Islet precursor cell (in vitro differentiated cells): Measurements from ENCODE around the gene FLNC.

Experiments
- DNase-seq: peaks from one replicate; pipeline ENCODE4 v3.0.0-alpha.2; 2018

The FLNC gene

GRCh38 chr7:128848289-128849155 is 18.3 kb downstream of the FLNC start:
- DNase-seq, result no peak

DNA sequence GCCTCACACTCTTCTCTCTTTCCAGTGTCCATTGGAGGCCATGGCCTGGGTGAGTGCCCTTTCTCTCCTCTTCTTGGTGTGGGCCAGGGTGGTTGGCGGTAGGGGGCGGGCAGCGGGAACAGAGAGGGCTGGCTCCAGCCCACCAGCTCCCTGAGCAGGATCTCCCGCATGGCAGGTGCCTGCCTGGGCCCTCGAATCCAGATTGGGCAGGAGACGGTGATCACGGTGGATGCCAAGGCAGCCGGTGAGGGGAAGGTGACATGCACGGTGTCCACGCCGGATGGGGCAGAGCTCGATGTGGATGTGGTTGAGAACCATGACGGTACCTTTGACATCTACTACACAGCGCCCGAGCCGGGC is 18.9 kb downstream of the FLNC start:
- no peak for DNase-seq

DNA sequence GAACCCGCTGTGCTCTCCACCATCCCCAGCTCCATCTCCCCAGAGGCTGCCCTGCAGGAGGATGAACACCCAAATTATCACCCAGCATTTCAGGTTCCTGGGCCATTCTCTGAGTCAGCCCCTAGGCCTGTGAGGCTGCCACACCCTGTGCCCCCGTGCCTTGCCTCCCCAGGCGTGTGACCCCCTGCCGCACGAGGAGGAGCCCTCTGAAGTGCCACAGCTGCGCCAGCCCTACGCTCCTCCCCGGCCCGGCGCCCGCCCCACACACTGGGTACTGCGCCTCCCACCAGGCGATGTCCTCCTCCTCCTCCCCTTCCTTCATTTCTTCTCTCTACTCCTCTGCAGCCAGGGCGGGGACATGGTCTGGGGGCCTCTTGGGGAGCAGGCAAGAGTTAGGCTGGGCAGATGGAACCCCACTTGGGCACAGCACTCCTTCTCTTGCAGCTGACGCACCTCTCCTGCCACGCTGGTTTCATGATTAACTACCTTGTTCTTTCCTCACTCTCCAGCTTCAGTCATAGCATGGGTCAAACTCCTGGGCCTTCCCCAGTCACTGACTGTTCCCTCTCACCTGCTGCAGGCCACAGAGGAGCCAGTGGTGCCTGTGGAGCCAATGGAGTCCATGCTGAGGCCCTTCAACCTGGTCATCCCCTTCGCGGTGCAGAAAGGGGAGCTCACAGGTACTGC is 19.7 kb downstream of the FLNC start:
- DNase-seq, result no peak

- DNase-seq, result no peak
These were observed 22.5 kb downstream of the FLNC start for GRCh38 chr7:128852537-128853254.

DNA sequence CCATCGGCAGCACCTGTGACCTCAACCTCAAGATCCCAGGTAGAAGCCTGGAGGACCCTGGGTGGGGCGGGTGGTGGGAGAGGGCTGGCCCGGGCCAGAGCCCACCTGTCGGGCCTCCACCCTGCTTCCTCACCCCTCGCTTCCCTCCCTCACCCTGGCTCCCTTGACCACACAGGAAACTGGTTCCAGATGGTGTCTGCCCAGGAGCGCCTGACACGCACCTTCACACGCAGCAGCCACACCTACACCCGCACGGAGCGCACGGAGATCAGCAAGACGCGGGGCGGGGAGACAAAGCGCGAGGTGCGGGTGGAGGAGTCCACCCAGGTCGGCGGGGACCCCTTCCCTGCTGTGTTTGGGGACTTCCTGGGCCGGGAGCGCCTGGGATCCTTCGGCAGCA is 23.6 kb downstream of the FLNC start:
- DNase-seq, result no peak

DNA sequence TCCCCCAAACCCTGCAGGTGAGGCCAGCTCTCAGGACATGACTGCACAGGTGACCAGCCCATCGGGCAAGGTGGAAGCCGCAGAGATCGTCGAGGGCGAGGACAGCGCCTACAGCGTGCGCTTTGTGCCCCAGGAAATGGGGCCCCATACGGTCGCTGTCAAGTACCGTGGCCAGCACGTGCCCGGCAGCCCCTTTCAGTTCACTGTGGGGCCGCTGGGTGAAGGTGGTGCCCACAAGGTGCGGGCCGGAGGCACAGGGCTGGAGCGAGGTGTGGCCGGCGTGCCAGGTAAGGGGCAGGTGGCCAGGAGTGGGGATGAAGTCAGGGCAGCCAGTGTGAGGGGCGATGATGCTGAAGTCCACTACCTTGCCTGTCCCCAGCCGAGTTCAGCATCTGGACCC is 24.2 kb downstream of the FLNC start:
- DNase-seq, result no peak

DNA sequence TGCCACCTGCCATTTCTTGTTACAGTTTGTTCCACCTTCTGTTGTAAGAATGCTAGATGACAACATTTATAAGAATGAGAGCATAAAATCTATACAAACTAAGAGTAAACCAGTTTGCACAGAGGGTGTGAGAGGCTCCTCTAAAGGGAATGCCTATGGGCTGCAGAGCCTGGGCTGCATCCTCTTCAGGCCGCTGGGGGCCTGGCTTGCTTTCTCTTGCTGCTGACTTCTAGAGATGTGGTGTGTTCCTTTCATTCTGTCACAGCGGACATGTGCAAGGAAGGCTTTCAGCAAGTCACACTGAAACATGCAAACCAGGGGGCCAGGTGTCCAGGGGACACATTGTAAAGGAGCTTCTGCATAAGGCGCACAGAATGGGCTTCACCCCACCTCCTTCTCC is 25.4 kb downstream of the FLNC start:
- no peak for DNase-seq

- no peak for DNase-seq
These were observed 26.0 kb downstream of the FLNC start for GRCh38 chr7:128856001-128856718.

GRCh38 chr7:128858380-128859231 is 28.4 kb downstream of the FLNC start:
- DNase-seq, result no peak

GRCh38 chr7:128859232-128860157 is 29.3 kb downstream of the FLNC start:
- no peak for DNase-seq

DNA sequence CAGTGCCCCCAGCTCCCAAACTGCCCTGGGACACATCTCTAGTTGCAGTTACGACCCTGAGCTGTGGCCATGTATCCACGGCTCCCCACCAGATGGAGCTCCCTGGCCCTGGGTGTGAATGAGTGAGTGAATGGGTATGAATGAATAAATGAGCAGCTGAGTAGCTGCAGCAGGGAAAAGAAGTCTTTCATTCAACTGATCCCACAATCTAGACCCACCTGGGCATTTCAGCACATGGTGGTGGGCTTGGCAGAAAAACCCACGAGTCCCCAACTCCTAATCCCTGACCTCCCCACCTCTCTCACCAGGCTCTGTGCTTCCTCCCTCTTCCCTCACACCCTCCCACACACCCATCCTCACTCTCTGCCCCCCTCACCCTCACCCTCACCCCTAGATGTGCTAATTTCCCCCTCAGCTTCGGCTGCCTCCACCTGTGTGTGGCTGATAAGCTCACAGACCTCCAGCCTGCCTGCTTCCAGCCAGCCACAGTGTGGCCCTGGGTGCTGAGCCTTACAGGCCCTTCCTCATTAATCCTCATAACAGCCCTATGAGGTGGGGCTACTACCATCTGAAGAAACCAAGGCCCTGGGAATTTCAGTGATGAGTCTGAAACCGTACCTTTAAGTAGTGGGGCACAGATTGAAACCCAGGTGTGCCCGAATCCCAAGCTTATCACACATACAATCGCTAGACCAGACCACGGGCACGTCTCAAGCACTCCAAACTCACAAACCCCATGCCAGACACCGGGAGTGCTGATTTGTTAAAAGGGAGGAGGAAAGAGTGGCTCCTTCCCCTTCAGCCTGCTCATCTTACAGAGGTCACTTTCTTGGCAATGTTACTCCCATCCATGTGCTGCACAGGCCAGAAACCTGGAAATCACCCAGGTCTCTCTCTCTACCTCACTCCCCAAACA is 30.2 kb downstream of the FLNC start:
- no peak for DNase-seq

DNA sequence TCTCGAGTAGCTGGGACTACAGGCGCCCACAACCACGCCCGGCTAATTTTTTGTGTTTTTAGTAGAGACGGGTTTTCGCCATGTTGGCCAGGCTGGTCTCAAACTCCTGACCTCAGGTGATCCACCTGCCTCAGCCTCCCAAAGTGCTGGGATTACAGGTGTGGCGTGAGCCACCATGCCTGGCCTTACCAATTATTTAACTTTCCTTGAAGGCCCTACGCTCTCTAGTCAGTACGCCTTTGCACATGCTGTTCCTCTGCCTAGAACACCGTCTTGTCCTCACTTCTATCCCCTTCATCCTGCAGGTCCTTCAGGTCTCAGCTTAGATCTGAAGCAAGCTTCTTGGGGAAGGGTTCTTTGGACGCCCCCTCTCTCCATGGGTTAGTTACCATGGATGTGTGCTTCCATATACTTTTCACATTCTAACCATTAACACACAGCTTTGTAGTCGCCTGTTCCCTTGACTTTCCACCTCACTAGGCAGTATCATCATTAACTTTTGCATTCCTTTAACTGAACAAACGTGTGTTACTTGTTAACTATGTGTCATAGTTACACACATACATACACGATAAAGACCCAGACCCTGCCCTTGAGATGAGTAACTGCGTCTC is 31.9 kb downstream of the FLNC start:
- no peak for DNase-seq

DNA sequence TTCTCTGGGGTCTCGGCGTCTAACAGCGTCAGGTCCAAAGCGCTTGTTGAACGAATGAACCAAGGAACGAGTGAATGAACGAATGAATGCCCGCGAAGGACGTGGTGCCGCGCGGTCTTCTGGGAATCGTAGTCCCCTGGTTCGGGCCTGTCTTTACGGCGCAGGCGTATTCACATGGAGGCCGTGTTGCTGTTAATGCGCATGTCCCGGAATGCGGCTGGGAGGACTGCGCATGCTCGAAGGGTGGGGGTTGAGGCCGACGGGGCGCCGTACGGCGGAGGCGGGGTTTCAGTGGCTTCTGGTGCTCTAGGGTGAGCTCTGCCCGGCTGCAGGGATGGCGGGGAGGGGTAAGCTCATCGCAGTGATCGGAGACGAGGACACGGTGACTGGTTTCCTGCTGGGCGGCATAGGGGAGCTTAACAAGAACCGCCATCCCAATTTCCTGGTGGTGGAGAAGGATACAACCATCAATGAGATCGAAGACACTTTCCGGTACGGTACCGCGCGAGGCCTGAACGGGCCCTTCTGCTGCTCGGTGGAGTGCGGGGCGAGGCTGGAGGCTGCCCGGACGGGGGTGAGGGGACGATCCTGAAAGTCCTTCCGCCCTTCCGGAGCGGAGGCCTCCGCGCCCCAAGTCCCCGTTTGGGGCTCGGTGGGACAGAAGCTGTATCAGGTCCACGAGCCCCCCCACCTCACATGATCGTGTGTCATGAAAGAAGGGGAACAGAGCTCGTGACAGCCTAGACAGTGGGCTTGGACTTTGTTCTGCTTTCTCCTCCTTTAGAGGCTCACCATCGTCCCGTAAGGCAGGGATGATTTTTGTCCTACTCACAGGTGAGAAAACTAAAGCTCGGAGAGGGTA is 32.6 kb downstream of the FLNC start, which contains the start of gene ATP6V1F:
ATP6V1F (plus strand) TSS at position 286 of the 862 bp plus-strand sequence; CDS start at position 335, 49 bp downstream.
- peak; percentile 99 for DNase-seq

DNA sequence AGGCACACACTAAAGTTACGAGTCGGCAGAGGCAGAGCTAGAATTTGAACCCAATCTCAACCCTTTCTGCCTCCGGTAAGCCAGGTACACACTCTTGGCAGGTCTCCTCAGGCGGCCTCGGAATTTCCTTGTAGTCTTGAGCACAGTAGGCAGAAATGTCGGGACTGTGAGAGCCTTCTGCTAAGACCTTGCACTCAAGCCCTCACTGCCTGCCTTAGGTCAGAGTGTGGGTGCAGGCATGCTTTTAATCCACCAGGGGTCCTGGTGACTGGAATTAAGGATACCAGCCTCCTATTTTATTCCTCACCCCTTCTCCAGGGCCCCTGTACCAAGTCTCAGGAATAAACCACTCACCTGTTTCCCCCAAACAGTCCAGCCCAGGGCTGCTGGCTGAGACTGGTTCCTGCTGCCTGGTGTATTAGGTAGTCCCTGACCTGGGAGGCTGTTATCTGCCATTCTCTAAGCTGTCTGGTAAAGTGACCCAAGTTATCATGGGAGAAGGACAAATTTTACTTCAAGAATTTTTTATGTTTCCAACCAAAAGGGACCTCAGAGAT is 33.3 kb downstream of the FLNC start:
- DNase-seq, result peak; percentile 83

DNA sequence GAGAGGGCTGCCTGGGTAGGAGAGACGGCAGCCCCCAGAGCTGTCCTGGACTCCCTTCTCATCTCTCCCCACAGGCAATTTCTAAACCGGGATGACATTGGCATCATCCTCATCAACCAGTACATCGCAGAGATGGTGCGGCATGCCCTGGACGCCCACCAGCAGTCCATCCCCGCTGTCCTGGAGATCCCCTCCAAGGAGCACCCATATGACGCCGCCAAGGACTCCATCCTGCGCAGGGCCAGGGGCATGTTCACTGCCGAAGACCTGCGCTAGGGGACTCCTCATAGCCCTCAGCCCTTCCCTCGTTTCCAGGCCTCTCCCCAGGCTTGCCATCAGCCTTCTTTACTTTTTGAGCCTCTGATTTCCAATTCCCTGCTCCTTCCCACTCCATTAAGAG is 35.1 kb downstream of the FLNC start:
- DNase-seq, result no peak

DNA sequence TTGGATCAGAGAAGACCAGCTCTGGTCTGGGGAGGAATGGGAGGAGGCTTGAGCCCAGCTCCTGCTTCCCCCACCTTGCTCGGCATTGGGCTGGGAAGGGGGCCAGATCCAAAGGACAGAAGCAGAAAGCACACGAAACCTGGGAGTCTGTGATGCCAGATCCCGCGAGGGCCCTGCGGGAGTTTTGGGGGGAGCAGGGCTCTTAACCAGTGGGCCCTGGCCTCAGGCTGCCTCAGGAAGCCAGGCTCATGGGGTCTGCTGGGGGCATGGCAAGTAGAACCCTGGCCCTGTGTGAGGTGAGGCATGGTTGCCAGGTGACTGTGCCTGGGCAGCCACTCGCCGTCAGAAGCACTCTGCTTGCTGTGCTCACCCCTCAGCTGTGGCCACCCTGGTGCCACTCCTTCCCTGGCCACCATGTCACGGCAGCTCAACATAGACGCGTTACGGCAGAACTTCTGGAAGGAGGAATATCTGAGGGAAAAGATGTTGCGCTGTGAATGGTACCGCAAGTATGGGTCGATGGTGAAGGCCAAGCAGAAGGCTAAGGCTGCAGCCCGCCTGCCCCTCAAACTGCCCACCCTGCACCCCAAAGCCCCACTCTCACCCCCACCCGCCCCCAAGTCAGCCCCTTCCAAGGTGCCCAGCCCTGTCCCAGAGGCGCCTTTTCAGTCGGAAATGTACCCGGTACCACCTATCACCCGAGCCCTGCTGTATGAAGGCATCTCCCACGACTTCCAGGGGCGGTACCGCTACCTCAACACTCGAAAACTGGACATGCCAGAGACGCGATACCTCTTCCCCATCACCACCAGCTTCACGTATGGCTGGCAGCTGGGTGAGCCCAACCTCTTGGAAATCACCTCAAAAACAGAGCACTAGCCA is 36.0 kb downstream of the FLNC start:
- DNase-seq, result no peak

DNA sequence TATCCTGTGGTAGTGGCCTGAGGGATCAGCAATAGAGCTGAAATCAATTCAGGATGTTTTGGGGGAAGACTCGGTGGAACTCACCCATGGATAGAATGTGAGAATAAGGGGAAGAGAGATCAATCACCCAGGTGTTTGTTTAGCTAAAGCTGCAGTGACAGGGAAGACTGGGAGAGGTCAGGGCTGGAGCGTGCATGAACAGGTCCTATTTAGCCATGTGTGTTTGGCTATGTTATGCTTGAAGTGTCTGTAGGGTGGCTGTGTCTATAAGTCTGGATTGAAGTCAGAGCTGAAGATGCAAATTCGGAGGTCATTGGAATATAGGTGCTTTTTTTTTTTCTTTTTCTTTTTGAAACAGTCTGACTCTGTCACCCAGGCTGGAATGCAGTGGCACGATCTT is 37.0 kb downstream of the FLNC start:
- no peak for DNase-seq
